GM10266 (cell line): ENCODE measurements around the gene PCBP3.
"Not testable (repeated sequence)": the region's sequence is repeated elsewhere in the genome, so short reads cannot be mapped to it uniquely, and the experiment has no call there.

Experiments
- DNase-seq: peaks from one replicate; pipeline ENCODE4 v3.0.0; 2012; ENCODE audit errors: extremely low spot score
- TF ChIP-seq, protein P1 (sequence below): IDR thresholded peaks from 2 replicates; pipeline ENCODE4 v1.5.1; 2012; ENCODE audit warnings: mild to moderate bottlenecking, low read depth; ENCODE audit not compliant: control insufficient read depth, insufficient read depth; ENCODE audit errors: missing control alignments

The PCBP3 gene

DNA sequence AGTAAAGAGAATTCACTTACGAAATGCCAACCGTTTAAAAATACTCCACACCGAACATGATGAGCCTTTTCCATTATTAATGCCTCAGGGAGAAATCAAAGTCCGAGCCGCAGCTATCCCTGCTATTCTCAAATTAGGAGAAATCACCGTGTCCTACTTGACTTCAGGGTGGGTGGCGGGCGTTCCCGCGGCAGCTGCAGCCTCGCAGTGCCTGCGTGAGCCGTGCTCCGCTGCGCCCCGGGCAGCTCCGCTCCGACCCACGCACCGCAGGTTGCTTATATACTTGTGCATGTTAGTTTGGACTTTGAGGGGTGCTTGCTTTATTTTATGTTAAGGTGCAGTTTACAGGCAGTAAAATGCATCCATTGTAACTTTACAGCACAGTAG lies 35.6 kb upstream of the PCBP3 start:
- DNase-seq: no peak

DNA sequence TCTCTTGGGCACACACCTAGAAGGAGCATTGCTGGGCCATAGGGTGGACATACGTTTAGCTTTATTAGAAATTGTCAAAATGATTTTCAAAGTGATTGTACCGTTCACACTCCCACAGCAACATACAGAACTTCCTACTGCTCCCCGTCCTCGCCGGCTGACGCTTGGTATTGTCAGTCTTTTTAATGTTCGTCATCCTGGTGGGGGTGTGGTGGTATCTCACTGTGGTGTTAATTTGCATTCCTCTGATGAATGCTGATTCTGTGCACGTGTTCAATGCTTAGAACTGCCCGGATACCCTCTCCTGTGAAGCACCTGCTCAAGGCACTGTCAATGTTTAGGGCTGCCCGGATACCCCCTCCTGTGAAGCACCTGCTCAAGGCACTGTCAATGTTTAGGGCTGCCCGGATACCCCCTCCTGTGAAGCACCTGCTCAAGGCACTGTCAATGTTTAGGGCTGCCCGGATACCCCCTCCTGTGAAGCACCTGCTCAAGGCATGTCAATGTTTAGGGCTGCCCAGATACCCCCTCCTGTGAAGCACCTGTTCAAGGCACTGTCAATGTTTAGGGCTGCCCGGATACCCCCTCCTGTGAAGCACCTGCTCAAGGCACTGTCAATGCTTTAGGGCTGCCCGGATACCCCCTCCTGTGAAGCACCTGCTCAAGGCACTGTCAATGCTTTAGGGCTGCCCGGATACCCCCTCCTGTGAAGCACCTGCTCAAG lies 34.6 kb upstream of the PCBP3 start:
- not testable (repeated sequence) for DNase-seq

More for the DNA sequence above, 35.6 kb upstream of the PCBP3 start:
- TF ChIP-seq, protein P1, sequence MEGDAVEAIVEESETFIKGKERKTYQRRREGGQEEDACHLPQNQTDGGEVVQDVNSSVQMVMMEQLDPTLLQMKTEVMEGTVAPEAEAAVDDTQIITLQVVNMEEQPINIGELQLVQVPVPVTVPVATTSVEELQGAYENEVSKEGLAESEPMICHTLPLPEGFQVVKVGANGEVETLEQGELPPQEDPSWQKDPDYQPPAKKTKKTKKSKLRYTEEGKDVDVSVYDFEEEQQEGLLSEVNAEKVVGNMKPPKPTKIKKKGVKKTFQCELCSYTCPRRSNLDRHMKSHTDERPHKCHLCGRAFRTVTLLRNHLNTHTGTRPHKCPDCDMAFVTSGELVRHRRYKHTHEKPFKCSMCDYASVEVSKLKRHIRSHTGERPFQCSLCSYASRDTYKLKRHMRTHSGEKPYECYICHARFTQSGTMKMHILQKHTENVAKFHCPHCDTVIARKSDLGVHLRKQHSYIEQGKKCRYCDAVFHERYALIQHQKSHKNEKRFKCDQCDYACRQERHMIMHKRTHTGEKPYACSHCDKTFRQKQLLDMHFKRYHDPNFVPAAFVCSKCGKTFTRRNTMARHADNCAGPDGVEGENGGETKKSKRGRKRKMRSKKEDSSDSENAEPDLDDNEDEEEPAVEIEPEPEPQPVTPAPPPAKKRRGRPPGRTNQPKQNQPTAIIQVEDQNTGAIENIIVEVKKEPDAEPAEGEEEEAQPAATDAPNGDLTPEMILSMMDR: no peak

DNA sequence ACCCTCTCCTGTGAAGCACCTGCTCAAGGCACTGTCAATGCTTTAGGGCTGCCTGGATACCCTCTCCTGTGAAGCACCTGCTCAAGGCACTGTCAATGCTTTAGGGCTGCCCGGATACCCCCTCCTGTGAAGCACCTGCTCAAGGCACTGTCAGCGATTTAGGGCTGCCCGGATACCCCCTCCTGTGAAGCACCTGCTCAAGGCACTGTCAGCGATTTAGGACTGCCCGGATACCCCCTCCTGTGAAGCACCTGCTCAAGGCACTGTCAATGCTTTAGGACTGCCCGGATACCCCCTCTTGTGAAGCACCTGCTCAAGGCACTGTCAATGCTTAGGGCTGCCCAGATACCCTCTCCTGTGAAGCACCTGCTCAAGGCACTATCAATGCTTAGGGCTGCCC lies 33.9 kb upstream of the PCBP3 start:
- not testable (repeated sequence) for DNase-seq

DNA sequence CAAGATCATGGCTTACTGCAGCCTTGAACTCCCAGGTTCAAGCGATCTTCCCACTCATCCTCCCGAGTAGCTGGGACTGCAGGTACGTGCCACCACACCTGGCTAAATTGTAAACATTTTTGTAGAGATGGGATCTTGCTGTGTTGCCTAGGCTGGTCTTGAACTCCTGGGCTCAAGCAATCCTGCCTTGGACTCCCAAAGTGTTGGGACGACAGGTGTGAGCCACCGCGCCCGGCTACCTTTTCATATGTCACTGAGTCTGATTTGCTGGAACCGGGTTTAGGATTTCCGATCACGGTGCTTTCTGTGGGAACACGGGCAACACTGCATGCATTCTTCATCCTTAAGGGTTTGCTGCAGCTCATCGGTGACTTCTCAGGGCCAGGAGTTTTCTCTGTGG lies 32.2 kb upstream of the PCBP3 start:
- no peak for DNase-seq
- TF ChIP-seq, protein P1: no peak

DNA sequence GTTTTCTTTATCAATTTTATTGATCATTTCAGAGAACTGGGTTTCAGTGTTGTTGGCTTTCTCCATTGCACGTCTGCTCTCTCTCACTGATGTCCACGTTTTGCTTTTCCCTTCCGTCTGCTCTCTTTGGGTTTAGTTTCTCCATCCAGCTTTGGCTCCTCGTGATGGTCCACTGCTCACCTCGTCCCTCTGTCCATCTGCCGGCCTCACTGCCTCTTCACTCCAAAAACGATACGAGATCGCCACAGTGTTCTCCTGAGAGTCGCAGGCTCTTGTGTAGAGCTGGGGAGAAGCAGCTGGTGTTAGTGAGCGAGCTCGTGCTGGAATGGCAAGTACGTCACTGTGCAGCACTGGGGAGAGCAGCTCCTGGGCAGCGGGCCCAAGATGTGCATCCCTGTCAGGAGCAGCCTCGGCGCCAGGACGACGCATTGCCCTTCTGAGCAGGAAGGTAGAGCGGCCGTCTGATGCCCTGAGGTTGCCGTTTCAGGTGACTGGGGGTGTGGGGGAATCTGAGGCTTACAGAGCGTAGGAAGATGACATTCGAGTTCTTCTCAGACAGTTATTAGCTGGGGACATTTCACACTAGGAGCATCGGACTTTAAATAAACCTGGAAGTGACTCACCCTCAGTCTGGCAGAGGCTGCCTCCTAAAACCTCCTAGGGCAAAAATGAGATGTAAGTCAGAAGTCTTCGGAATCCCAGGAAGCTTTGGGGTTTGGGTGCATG lies 31.4 kb upstream of the PCBP3 start:
- TF ChIP-seq, protein P1: no peak
- DNase-seq: no peak

DNA sequence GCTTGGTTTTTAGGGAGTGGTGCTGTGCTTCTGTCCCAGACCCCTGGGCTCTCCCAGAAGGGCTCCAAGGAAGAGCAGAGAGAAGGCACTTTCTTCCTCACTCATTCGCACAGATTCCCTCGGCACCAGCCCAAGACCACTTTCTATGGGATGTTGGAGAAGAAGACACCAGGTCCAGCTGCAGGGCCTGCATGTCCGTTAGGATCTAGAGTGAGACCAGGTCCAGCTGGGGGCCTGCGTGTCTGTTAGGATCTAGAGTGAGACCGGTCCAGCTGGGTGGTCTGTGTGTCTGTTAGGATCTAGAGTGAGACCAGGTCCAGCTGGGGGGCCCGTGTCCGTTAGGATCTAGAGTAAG lies 30.9 kb upstream of the PCBP3 start:
- not testable (repeated sequence) for DNase-seq

DNA sequence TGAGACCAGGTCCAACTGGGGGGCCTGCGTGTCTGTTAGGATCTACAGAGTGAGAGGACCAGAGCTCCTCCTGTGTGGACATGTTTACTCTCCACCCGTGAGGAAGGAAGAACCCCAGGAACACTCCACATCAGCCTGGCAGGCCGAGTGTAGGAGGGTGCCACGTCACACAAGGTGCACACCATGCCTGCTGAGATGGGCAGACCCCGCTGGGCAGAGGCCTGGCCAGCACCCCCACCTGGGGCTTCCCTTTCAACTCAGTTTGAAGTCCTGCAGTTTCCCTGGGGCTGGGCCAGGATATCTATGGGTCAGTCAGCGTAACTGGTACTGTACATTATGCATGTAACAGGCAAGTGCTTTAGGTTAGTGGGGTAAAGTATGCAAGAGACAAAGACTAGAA lies 30.1 kb upstream of the PCBP3 start:
- TF ChIP-seq, protein P1: no peak

DNA sequence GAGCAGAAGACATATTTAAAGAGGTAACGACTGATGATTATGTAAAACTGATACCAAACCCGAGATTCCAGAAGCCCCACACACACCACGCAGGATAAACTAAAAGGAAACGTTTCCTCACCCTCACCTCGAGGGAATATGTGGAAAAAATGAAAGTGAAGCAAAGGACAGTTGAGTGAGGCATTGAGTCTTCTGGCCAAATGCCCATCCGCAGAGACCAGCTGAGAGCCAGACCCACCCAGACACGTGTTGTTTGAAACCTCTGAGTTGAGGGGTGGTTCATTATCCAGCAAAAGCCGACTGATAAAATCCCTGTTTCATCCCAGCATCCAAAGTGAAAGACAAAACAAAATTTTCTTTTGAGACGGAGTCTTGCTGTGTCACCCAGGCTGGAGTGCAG lies 29.6 kb upstream of the PCBP3 start:
- no peak for DNase-seq

More for the DNA sequence above, 30.1 kb upstream of the PCBP3 start:
- DNase-seq: no peak

More for the DNA sequence above, 29.6 kb upstream of the PCBP3 start:
- TF ChIP-seq, protein P1: no peak
